OCI-LY7 (cell line): ENCODE data around the gene CGB5. TPM values are rescaled to one million over a fixed set of nuclear protein-coding genes. Genes with fewer than 3 reads are reported as not detected.
"Not testable (repeated sequence)": the region's sequence is repeated elsewhere in the genome, so short reads cannot be mapped to it uniquely, and the experiment has no call there.

Source experiments
- BruUV-seq: library from RNA; stranded (reverse); fragments of 400-500 nt; replicated peaks from 2 replicates; lab custom pipeline; 2021; lab: Mats Ljungman, UMichigan
- CTCF ChIA-PET: fragments of 300-600 bp; sonication (Branson Sonifier 250); formaldehyde crosslinking; loops from one replicate; lab custom pipeline; 2022; ENCODE audit warnings: antibody characterized with exemption; ENCODE audit not compliant: unreplicated experiment; lab: Charles Lee
- POLR2A ChIA-PET: fragments of 300-600 bp; sonication (Branson Sonifier 250); formaldehyde crosslinking; loops from one replicate; lab custom pipeline; 2022; ENCODE audit warnings: antibody characterized with exemption; lab: Charles Lee
- DNase-seq: peaks from one replicate; pipeline ENCODE4 v3.0.0-alpha.2; 2015; ENCODE audit warnings: low spot score
- H2AFZ ChIP-seq: fragments of 200-600 bp; sonication (generic), shearing (Covaris generic); 2 replicates; pipeline ENCODE4 v1.6.1; 2014; ENCODE audit warnings: mild to moderate bottlenecking, antibody characterized with exemption, low read length, moderate library complexity
- H3K27ac ChIP-seq: fragments of 200-600 bp; sonication (generic); 2 replicates; pipeline ENCODE4 v1.5.1; 2014; ENCODE audit warnings: mixed run types, low read depth, mild to moderate bottlenecking, moderate library complexity, low read length, inconsistent platforms; ENCODE audit not compliant: poor library complexity, severe bottlenecking
- H3K36me3 ChIP-seq: fragments of 200-600 bp; sonication (generic); 2 replicates; pipeline ENCODE4 v1.6.1; 2014; ENCODE audit warnings: mild to moderate bottlenecking, antibody characterized with exemption, low read length, moderate library complexity, mixed read lengths; ENCODE audit not compliant: insufficient read depth
- H3K4me1 ChIP-seq: fragments of 200-600 bp; sonication (generic); 2 replicates; pipeline ENCODE4 v1.5.1; 2014; ENCODE audit warnings: mild to moderate bottlenecking, low read length; ENCODE audit not compliant: insufficient read depth, poor library complexity, severe bottlenecking
- H3K4me2 ChIP-seq: fragments of 200-600 bp; sonication (generic); 2 replicates; pipeline ENCODE4 v1.6.1; 2014; ENCODE audit warnings: mild to moderate bottlenecking, low read length
- H3K4me3 ChIP-seq: fragments of 200-600 bp; sonication (generic); 2 replicates; pipeline ENCODE4 v1.5.1; 2014; ENCODE audit warnings: mild to moderate bottlenecking, low read depth, low read length; ENCODE audit not compliant: poor library complexity, severe bottlenecking
- H3K79me2 ChIP-seq: fragments of 200-600 bp; sonication (generic); 2 replicates; pipeline ENCODE4 v1.6.1; 2016; ENCODE audit warnings: low read depth, mild to moderate bottlenecking, low read length, moderate library complexity, mixed read lengths; ENCODE audit not compliant: insufficient read depth
- H3K9me2 ChIP-seq: fragments of 200-600 bp; sonication (generic); 2 replicates; pipeline ENCODE4 v1.6.1; 2016; ENCODE audit warnings: mild to moderate bottlenecking, low read length, mixed read lengths; ENCODE audit not compliant: insufficient read depth
- H3K9me3 ChIP-seq: fragments of 200-600 bp; sonication (generic); 2 replicates; pipeline ENCODE4 v1.6.1; 2014; ENCODE audit warnings: mild to moderate bottlenecking, mixed run types, low read length, mixed read lengths
- H4K20me1 ChIP-seq: fragments of 200-600 bp; sonication (generic); 2 replicates; pipeline ENCODE4 v1.6.1; 2014; ENCODE audit warnings: mild to moderate bottlenecking, antibody characterized with exemption, low read length, moderate library complexity, mixed read lengths; ENCODE audit not compliant: insufficient read depth
- EZH2phosphoT487 ChIP-seq: fragments of 200-600 bp; sonication (generic); IDR thresholded peaks from 2 replicates; pipeline ENCODE4 v1.6.1; 2018; ENCODE audit warnings: low read depth, borderline replicate concordance, mild to moderate bottlenecking, mixed run types, antibody characterized with exemption, low read length, moderate library complexity, mixed read lengths
- intact Hi-C: fragments of 100-400 bp; cut with micrococcal nuclease; formaldehyde crosslinking; loops from one replicate; pipeline ENCODE4 v1.10.0; 2022; ENCODE audit not compliant: unreplicated experiment
- total RNA-seq, 2 experiments: library from RNA; depleted of rRNA in 1 of 2; stranded (reverse); fragments of >200 nt in 1 of 2; shearing (Covaris generic) in 1 of 2; gene quantifications; 2 replicates each; pipeline ENCODE4 v1.2.3, GENCODE V29; 2014 to 2022
- TF ChIP-seq, protein P1 (sequence below): fragments of 200-600 bp; sonication (generic); conservative IDR thresholded peaks from 2 replicates; pipeline ENCODE4 v1.5.1; 2014; ENCODE audit warnings: mild to moderate bottlenecking, antibody characterized with exemption, low read length, moderate library complexity, mixed read lengths

CGB5 gene
- total RNA-seq, 2 experiments from 2014 or later = not detected

DNA sequence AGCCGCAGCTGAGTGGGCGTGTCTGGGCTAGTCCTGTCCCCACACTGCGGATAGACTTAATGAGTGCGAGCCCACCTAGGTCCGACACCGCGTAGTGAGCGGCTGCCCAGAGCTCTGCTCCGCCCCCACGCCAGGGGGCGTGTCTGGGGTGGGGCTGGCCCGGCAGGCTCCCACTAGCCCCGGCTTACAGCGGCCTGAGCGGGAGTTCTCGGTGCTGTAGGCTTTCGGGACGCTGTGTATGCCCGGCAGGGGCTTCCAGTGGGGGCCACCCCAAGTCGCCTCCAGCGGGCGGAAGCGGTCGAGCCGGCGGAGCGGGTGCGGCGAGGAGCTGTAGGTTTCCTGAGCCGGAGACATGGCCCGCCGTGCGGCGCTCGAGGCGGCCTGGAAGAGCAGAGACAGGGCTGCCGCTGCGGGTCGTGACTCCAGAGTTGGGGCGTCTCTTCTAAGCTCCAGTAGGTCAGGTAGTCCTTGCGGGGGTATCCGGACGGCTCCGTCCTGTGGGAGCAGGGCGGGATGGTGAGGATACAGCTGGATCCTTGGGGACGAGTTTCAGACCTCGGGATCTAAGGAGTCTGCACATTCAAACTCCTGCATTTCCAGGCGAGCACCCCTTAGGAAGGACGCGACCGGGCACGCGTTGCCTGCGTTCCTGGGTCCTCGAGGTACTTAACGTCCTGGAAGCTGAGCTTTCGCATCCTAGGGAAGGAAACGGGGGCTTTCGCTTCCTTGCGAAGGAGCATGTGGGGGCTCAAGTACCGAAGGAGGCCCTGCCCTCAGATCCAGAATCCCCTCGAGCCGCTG is 12.7 kb downstream of the CGB5 start:
- ChIA-PET POLR2A (no interaction called here), CTCF (interaction anchor here (0.5 kb wide), 1 partner anchor 71 kb away, joined by 5 read pairs; no protein-coding TSS in a partner anchor)
- DNase-seq = peak; percentile 27
- H3K36me3 ChIP-seq = no peaks in the 10 kb centered on the region
- no peak overlapping the region for H3K27ac ChIP-seq
- peak overlapping the region; percentile 49 for H3K4me2 ChIP-seq
- H2AFZ ChIP-seq = no peak overlapping the region
- no TSS peak for BruUV-seq
- H3K79me2 ChIP-seq = no peaks in the 10 kb centered on the region
- no peaks in the 10 kb centered on the region for H3K9me3 ChIP-seq
- H4K20me1 ChIP-seq = no peaks in the 10 kb centered on the region
- intact Hi-C loops = no loop called here
- TF ChIP-seq, protein P1, sequence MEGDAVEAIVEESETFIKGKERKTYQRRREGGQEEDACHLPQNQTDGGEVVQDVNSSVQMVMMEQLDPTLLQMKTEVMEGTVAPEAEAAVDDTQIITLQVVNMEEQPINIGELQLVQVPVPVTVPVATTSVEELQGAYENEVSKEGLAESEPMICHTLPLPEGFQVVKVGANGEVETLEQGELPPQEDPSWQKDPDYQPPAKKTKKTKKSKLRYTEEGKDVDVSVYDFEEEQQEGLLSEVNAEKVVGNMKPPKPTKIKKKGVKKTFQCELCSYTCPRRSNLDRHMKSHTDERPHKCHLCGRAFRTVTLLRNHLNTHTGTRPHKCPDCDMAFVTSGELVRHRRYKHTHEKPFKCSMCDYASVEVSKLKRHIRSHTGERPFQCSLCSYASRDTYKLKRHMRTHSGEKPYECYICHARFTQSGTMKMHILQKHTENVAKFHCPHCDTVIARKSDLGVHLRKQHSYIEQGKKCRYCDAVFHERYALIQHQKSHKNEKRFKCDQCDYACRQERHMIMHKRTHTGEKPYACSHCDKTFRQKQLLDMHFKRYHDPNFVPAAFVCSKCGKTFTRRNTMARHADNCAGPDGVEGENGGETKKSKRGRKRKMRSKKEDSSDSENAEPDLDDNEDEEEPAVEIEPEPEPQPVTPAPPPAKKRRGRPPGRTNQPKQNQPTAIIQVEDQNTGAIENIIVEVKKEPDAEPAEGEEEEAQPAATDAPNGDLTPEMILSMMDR = no peak; the same call in 1 of the 2 replicates
- peak overlapping the region; percentile 42 for H3K4me3 ChIP-seq
- no peaks in the 10 kb centered on the region for H3K4me1 ChIP-seq
- no peaks in the 10 kb centered on the region for H3K9me2 ChIP-seq

GRCh38 chr19:49056902-49057596 is 13.4 kb downstream of the CGB5 start:
- H3K9me3 ChIP-seq, H3K9me2 ChIP-seq, H2AFZ ChIP-seq, H3K27ac ChIP-seq, H4K20me1 ChIP-seq, H3K4me1 ChIP-seq, BruUV-seq, intact Hi-C loops, CTCF ChIA-PET, H3K36me3 ChIP-seq, H3K4me2 ChIP-seq, DNase-seq, H3K4me3 ChIP-seq, H3K79me2 ChIP-seq: not testable (repeated sequence)
- POLR2A ChIA-PET = interaction anchor here (0.5 kb wide), 1 partner anchor 553 kb away, joined by 3 read pairs; no protein-coding TSS in a partner anchor

DNA sequence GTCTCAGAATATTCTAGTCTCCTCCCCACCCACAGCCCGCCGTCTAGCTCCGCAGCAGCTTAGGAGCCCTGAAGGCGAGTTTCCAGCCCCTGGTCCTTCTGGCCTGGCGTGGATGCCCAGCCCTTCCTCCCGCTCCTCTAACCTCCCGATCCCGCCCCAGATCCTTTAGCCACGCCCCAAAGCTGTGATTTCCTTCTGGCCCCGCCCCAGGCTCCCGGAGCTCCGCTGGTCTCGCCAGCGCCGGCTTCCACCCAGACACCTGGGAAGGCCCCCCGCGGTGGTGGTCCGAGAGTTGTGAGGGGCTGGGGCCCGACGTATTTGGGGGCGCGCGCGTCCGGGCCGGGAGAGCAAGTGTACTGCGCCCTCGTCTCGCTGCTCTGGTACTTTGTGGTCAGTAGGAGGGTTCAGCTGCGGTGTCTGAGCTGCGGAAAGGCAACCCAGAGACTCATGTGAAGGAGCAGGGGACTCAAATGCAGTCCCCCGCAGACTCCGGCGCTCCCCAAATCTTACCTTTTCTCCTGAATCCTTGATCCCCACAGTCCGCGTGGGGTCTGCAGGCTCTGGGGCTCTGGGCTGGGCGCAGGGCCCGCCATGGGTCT is 14.1 kb downstream of the CGB5 start, which contains the start of gene CGB7:
Gene CGB7 (minus strand): TSS at position 114 of the 599 bp plus-strand sequence. CDS start 2,374 bp downstream, outside the sequence.
- no peak for DNase-seq
- intact Hi-C loops = no loop called here
- BruUV-seq = no TSS peak
- Histone ChIP-seq H3K36me3 (no peaks in the 10 kb centered on the region), H3K9me2 (no peaks in the 10 kb centered on the region), H3K4me2 (peak within 1 kb of the TSS; percentile 16; the same call in 1 of the 2 replicates), H3K79me2 (no peaks in the 10 kb centered on the region), H4K20me1 (no peaks in the 10 kb centered on the region), H3K27ac (no peak within 1 kb of the TSS), H2AFZ (no peak within 1 kb of the TSS), H3K4me3 (no peak within 1 kb of the TSS), H3K4me1 (no peaks in the 10 kb centered on the region), H3K9me3 (no peaks in the 10 kb centered on the region)
- TF ChIP-seq, protein P1 = no peak
- TF ChIP-seq EZH2phosphoT487 = no peak
- CTCF ChIA-PET = no interaction called here
- POLR2A ChIA-PET = interaction anchor here (0.5 kb wide), 1 partner anchor 553 kb away, joined by 3 read pairs; no protein-coding TSS in a partner anchor
